Parathyroid adenoma (tissue), 2 donors: Measurements from ENCODE around the gene RAPGEF4.

ENCODE experiments used
- H2AFZ ChIP-seq: fragments of 300-600 bp; sonication (generic); one replicate; pipeline ENCODE4 v1.7.0; 2017; ENCODE audit warnings: antibody characterized with exemption, mild to moderate bottlenecking
- H3K27ac ChIP-seq: fragments of 300-600 bp; sonication (generic); one replicate; pipeline ENCODE4 v1.7.0; 2017
- H3K27me3 ChIP-seq: fragments of 300-600 bp; sonication (generic); one replicate; pipeline ENCODE4 v1.7.0; 2017; ENCODE audit warnings: low read length; ENCODE audit not compliant: control insufficient read depth, insufficient read depth
- H3K36me3 ChIP-seq: fragments of 300-600 bp; sonication (generic); one replicate; pipeline ENCODE4 v1.7.0; 2017; ENCODE audit warnings: low read length; ENCODE audit not compliant: control insufficient read depth, insufficient read depth
- H3K4me1 ChIP-seq: fragments of 300-600 bp; sonication (generic); one replicate; pipeline ENCODE4 v1.7.0; 2017; ENCODE audit warnings: control low read depth
- H3K4me2 ChIP-seq: fragments of 300-600 bp; sonication (generic); one replicate; pipeline ENCODE4 v1.7.0; 2017; ENCODE audit warnings: low read length
- H3K4me3 ChIP-seq: fragments of 300-600 bp; sonication (generic); one replicate; pipeline ENCODE4 v1.7.0; 2017; ENCODE audit warnings: low read depth, low read length
- H3K79me2 ChIP-seq: fragments of 300-600 bp; sonication (generic); one replicate; pipeline ENCODE4 v1.7.0; 2017; ENCODE audit warnings: control low read depth
- H3K9ac ChIP-seq: fragments of 300-600 bp; sonication (generic); one replicate; pipeline ENCODE4 v1.7.0; 2017; ENCODE audit warnings: mild to moderate bottlenecking
- H3K9me3 ChIP-seq: fragments of 300-600 bp; sonication (generic); one replicate; pipeline ENCODE4 v1.7.0; 2017; ENCODE audit warnings: low read length; ENCODE audit not compliant: control insufficient read depth
- TF ChIP-seq, protein P1 (sequence below): fragments of 300-600 bp; sonication (generic); IDR thresholded peaks from one replicate; pipeline ENCODE4 v1.7.0; 2017; ENCODE audit warnings: antibody characterized with exemption, mild to moderate bottlenecking
- donor health status: primary hyperparathyroidism.

RAPGEF4 gene

DNA sequence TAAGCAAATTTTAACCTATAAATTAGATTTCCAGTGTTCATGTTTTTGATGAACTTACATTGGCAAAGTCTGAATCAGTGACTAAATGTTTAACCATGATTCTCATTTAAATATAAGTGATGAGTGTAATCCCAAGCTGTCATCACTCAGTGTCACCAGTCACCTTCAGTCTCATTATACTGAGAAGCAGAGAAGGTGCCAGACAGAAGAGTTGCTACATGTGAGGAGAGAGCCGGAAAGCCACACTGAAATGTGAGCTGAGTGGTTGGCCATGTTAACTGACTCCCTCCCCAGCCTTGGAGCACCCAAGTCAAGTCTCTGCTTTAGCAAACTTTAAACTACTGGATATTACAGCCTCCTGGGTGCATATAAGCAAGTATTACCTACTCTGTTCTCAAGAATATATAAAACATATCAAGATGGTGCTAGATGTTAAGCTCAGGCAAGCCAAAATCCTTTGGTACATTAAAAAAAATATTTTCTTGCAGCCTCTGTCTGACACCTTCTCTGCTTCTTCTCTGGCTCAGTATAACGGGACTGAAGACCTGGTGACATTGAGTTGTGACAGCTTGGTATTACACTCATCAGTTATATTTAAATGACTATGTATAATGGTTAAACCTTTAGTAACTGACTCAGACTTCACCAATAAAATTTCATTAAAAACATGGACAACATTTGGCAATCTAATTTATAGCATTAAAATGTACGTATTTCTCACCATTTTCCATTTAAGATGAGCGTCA lies 264.2 kb downstream of the RAPGEF4 start:
- Histone ChIP-seq H3K27ac (no peak overlapping the region), H3K79me2 (no peaks in the 10 kb centered on the region), H3K27me3 (no peaks in the 10 kb centered on the region), H3K9ac (no peak overlapping the region), H3K4me3 (no peak overlapping the region), H3K4me1 (no peaks in the 10 kb centered on the region), H3K4me2 (no peak overlapping the region), H3K9me3 (no peaks in the 10 kb centered on the region), H3K36me3 (no peaks in the 10 kb centered on the region), H2AFZ (no peak overlapping the region)
- TF ChIP-seq, protein P1, sequence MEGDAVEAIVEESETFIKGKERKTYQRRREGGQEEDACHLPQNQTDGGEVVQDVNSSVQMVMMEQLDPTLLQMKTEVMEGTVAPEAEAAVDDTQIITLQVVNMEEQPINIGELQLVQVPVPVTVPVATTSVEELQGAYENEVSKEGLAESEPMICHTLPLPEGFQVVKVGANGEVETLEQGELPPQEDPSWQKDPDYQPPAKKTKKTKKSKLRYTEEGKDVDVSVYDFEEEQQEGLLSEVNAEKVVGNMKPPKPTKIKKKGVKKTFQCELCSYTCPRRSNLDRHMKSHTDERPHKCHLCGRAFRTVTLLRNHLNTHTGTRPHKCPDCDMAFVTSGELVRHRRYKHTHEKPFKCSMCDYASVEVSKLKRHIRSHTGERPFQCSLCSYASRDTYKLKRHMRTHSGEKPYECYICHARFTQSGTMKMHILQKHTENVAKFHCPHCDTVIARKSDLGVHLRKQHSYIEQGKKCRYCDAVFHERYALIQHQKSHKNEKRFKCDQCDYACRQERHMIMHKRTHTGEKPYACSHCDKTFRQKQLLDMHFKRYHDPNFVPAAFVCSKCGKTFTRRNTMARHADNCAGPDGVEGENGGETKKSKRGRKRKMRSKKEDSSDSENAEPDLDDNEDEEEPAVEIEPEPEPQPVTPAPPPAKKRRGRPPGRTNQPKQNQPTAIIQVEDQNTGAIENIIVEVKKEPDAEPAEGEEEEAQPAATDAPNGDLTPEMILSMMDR, result no peak

DNA sequence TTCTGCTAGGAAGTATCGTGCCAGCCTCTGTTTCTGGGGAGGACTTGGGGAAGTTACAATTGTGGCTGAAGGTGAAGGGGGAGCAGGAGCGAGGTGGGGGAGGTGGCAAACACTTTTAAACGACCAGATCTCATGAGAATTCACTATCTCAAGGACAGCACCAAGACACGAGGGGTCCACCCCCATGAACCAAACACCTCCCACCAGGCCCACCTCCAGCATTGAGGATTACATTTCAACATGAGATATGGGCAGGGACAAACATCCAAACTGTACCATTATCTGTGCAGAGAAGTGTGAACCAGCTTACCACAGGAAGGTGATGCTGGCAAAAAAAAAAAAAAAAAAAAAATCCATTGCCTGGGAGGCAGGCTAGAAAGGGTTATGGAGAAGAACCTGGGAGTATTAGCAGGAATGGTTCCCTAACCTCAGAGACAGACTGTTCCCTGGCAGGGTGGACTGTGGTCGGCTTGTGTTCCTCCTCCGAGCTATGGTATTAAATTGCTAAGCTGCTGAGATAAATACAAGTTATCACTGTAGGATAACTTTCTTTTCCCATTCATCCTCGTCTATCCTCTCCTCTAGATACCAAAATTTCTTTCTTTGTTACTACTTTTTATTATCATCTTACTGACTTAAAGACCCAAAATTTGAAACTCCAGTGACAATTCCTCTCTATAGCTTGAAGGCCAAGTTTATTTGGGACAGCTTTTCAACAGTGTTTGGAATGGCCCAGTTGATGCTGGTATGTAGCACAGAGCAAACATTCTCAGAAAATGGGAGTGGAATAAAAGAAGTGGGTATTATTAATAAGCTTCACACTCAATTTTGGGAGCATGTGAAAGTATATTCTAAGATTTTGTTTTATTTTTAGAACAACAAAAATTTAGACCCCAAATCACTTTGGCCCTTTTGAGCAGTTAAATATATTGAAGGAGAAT lies 266.3 kb downstream of the RAPGEF4 start:
- Histone ChIP-seq H3K27ac (no peak overlapping the region), H3K4me3 (no peak overlapping the region), H3K9ac (no peak overlapping the region), H3K79me2 (no peaks in the 10 kb centered on the region), H3K4me2 (no peak overlapping the region), H3K4me1 (no peaks in the 10 kb centered on the region), H2AFZ (no peak overlapping the region), H3K9me3 (no peaks in the 10 kb centered on the region), H3K36me3 (no peaks in the 10 kb centered on the region), H3K27me3 (no peaks in the 10 kb centered on the region)
- TF ChIP-seq, protein P1, result no peak

DNA sequence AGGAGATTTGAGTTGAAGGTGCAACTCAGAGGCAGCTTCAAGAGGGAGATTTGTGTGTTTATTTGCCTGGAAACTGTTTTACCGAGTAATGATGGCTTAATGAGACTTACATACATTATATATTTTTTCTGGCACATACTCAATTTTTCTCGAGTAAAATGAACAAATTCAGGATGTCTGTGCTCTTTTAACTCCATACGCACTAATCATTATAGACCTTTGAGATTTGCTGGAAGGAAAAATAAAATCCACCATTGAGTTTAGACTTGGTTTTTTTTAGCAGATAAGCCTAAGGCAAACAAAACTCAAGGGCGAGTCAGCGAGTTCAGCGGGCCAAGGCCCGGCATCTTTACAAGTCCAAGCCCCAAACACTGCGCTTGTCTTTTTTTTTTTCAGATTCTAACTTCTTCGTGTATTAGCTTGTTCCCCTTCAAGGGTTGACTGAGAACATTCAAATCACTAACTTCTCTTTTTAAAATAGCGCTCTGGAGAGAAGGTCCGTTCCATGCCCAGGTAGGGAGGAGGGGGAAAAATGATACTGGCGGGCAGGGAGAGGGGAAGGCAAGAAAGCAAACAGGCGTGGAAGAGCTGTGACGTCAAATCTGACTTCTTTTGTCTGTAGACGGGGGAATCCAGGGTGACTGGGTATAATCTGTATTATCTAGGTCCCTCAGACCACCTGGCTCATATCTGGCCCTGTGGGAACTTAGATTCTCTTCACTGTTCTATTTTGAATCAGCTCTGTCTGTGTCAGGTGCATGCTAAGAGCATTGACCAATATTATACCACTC lies 267.3 kb downstream of the RAPGEF4 start:
- H3K27me3 ChIP-seq, result no peaks in the 10 kb centered on the region
- no peaks in the 10 kb centered on the region for H3K4me1 ChIP-seq
- H3K79me2 ChIP-seq, result no peaks in the 10 kb centered on the region
- TF ChIP-seq, protein P1, result no peak
- no peak overlapping the region for H3K4me2 ChIP-seq
- no peak overlapping the region for H3K27ac ChIP-seq
- no peak overlapping the region for H3K4me3 ChIP-seq
- no peaks in the 10 kb centered on the region for H3K36me3 ChIP-seq
- H3K9ac ChIP-seq, result no peak overlapping the region
- H2AFZ ChIP-seq, result no peak overlapping the region
- H3K9me3 ChIP-seq, result no peaks in the 10 kb centered on the region

DNA sequence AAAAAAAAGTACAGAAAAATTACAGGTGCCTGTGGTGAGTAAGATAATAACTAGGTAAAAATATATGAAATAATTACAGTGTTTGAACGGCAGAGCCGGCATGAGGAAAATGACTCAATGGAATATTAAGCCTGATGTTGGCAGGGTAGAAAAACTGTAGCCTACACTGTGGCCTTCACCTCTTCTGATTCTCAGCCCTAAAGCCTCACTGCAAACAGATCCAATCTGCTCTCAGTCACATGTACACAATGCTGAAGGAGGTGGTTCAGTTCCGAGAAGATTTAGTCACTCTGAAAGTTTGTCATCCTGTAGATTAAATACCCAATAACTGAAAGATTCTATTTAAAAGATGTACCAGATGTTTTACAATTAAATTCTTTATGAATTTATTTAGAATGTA lies 273.1 kb downstream of the RAPGEF4 start:
- Histone ChIP-seq H3K9ac (no peak overlapping the region), H3K4me3 (no peak overlapping the region), H3K27ac (no peak overlapping the region), H2AFZ (no peak overlapping the region), H3K4me2 (no peak overlapping the region), H3K79me2 (no peaks in the 10 kb centered on the region), H3K36me3 (no peaks in the 10 kb centered on the region), H3K4me1 (no peaks in the 10 kb centered on the region), H3K9me3 (no peaks in the 10 kb centered on the region), H3K27me3 (no peaks in the 10 kb centered on the region)
- TF ChIP-seq, protein P1, result no peak
